K562 (cell line): ENCODE measurements around the gene SLC34A3. TPM values are rescaled to one million over a fixed set of nuclear protein-coding genes. Genes with fewer than 3 reads are reported as not detected.

Experiments used
- FOS ChIP-seq: IDR thresholded peaks from 3 replicates; pipeline ENCODE4 v1.6.1; 2011; ENCODE audit not compliant: insufficient read length; ENCODE audit errors: extremely low read depth
- PHF21A ChIP-seq: fragments of 450-650 bp; IDR thresholded peaks from 2 replicates; pipeline ENCODE4 v1.6.1; 2017; ENCODE audit warnings: low read depth, borderline replicate concordance
- ZNF174 ChIP-seq: fragments of 250-450 bp; sonication (Bioruptor Pico); IDR thresholded peaks from 2 replicates; pipeline ENCODE4 v1.4.0; 2020; ENCODE audit warnings: mild to moderate bottlenecking
- ZNF583 ChIP-seq: fragments of 250-450 bp; sonication (Bioruptor Pico); IDR thresholded peaks from 2 replicates; pipeline ENCODE4 v1.4.0; 2020
- polyA plus RNA-seq, 8 experiments: library from polyadenylated mRNA; depleted of rRNA in 4 of 8; stranded (reverse) in 5 of 8; unstranded in 3 of 8; fragments of >200 nt; fragmentation: Nextera tagmentation in 2 of 8; fragmentation: Illumina TruSeq in 1 of 8; extraction: Ambion mirVana in 2 of 8; extraction: Trizol in 1 of 8; gene quantifications; 2 replicates each; pipeline versions ENCODE4 v1.2.1 to v1.2.3, GENCODE V29; 2011 to 2014; ENCODE audit warnings: inconsistent platforms in 1 of 8, missing spikeins in 1 of 8
- total RNA-seq, 7 experiments: library from RNA; depleted of rRNA in 6 of 7; stranded (reverse); fragments of >200 nt in 6 of 7; fragmentation: Illumina TruSeq in 2 of 7; extraction: Trizol in 2 of 7; gene quantifications; 2 replicates each; pipeline versions ENCODE4 v1.2.1 to v1.2.3, GENCODE V29; 2011 to 2021; ENCODE audit warnings: low replicate concordance in 1 of 7
- TF ChIP-seq, protein P1 (sequence below), 2 experiments: IDR thresholded peaks; 2 replicates each; pipeline ENCODE4 v1.6.1; 2012; ENCODE audit warnings: improper control_type of control experiment in 2 of 2, low read depth in 2 of 2, low read length in 2 of 2, borderline replicate concordance in 1 of 2
- TF ChIP-seq, protein P2 (sequence below): sonication (generic); formaldehyde crosslinking; IDR thresholded peaks from 2 replicates; pipeline ENCODE4 v1.8.1; 2022; ENCODE audit warnings: missing genetic modification reagents

Gene SLC34A3
- total and polyA plus RNA-seq, 9 of the 15 experiments (the other 6 are each of a cell fraction or from before 2014, with no cell fraction given): not detected

DNA sequence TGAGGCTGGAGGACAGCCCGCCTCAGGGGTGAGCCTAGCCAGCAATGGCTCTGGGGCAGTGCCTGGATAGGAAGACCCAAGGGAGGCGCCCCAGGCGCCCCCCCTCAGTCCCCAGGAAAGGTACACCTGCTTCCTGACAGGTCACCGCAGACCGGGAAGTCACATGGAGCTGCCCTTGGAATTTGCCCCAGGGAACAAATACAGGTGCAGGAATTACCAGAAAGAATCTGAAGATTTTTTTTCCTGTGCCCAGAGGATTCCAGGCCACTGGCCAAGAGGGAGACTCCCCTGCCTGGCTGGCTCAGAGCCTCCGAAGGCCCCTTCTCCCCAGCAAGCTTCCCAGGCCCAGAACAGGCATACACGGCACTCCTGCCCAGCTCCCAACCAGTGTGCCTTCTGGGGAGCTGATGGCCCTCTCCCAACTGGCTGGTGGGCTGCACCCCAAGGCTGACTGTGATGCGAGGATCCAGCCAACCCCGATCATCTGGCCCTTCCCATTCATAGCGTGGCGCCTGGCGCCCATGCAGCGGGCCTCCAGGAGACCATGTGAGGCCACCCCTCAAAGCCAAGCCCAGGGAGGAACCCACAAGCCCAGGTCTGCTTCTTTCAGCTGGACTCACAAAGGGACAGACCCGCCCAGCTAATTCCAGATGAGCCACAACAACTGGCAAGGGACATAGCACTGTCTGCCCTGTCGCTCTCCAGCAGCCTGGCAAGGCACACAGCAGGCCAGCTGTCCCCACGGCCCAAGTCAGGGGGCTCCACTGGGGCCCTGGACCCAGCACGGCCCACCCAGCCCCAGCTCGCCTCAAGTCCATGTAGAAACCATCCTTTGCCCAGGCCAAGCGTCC, 32.4 kb upstream of the SLC34A3 start (continued):
- TF ChIP-seq, protein P1, sequence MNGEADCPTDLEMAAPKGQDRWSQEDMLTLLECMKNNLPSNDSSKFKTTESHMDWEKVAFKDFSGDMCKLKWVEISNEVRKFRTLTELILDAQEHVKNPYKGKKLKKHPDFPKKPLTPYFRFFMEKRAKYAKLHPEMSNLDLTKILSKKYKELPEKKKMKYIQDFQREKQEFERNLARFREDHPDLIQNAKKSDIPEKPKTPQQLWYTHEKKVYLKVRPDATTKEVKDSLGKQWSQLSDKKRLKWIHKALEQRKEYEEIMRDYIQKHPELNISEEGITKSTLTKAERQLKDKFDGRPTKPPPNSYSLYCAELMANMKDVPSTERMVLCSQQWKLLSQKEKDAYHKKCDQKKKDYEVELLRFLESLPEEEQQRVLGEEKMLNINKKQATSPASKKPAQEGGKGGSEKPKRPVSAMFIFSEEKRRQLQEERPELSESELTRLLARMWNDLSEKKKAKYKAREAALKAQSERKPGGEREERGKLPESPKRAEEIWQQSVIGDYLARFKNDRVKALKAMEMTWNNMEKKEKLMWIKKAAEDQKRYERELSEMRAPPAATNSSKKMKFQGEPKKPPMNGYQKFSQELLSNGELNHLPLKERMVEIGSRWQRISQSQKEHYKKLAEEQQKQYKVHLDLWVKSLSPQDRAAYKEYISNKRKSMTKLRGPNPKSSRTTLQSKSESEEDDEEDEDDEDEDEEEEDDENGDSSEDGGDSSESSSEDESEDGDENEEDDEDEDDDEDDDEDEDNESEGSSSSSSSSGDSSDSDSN (IDR thresholded peaks at IDR 0.05; ENCODE audit: borderline replicate concordance in 1 of 2, low read depth in 2 of 2, low read length in 2 of 2): 0 out of 4 replicates have a peak, but pooled peaks of 1 of the 2 experiments have one; percentile 8
- TF ChIP-seq ZNF583 (CRISPR knock-in tag) (no peak), ZNF174 (no peak), PHF21A (no peak), FOS (no peak)
- TF ChIP-seq, protein P2, sequence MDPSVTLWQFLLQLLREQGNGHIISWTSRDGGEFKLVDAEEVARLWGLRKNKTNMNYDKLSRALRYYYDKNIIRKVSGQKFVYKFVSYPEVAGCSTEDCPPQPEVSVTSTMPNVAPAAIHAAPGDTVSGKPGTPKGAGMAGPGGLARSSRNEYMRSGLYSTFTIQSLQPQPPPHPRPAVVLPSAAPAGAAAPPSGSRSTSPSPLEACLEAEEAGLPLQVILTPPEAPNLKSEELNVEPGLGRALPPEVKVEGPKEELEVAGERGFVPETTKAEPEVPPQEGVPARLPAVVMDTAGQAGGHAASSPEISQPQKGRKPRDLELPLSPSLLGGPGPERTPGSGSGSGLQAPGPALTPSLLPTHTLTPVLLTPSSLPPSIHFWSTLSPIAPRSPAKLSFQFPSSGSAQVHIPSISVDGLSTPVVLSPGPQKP: no peak
- TF ChIP-seq, all 486 proteins: peak for 6
